Measurements from ENCODE around the gene GASK1A.

- TF ChIP-seq CTCF (IDR thresholded peaks at IDR 0.05) (no peak), POLR2A (IDR thresholded peaks at IDR 0.05) (no peak)
These were observed 17.5 kb downstream of the GASK1A start for GRCh38 chr3:42996633-42997075.
